Measurements from ENCODE around the gene ZNF853. TPM values are rescaled to one million over a fixed set of nuclear protein-coding genes. Genes with fewer than 3 reads are reported as not detected.

The ZNF853 gene
- total RNA-seq, 4 donors from 2014 or later, result 1.6 to 4.6 (median 3.7) TPM

DNA sequence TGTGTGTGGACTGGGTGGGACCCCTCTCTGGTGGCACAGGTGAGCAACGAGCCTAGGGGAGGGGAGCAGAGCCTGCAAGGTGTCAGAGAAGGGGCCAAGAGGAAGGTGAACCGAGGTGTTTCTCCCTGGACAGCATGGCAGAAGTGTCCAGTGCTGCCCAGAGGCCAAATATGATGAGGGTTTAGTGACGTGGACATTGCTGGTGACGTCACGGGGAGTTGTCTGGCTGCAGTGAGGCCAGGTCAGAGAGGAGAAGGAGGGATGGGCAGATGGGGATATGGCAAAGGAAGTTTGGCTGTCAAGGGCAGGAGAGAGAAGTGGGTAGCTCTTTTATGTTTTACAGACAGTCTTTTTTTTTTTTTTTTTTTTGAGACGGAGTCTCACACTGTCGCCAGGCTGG is 2.6 kb upstream of the ZNF853 start:
- no peak overlapping the region for H3K27ac ChIP-seq
- H3K9me3 ChIP-seq, result no peaks in the 10 kb centered on the region
- DNase-seq (ENCODE audit: low spot score in 2 of 2), result no peak
- peaks cover 6% of the 10 kb centered on the region for H3K27me3 ChIP-seq
- WGBS, result 70% methylated on average over 7 of the region's 7 CpGs
- H3K4me1 ChIP-seq, result peaks cover 12% of the 10 kb centered on the region
- TF ChIP-seq POLR2A (IDR thresholded peaks at IDR 0.05) (no peak), POLR2AphosphoS5 (IDR thresholded peaks at IDR 0.05) (no peak), EP300 (IDR thresholded peaks at IDR 0.05) (no peak)
- TF ChIP-seq, protein P1, sequence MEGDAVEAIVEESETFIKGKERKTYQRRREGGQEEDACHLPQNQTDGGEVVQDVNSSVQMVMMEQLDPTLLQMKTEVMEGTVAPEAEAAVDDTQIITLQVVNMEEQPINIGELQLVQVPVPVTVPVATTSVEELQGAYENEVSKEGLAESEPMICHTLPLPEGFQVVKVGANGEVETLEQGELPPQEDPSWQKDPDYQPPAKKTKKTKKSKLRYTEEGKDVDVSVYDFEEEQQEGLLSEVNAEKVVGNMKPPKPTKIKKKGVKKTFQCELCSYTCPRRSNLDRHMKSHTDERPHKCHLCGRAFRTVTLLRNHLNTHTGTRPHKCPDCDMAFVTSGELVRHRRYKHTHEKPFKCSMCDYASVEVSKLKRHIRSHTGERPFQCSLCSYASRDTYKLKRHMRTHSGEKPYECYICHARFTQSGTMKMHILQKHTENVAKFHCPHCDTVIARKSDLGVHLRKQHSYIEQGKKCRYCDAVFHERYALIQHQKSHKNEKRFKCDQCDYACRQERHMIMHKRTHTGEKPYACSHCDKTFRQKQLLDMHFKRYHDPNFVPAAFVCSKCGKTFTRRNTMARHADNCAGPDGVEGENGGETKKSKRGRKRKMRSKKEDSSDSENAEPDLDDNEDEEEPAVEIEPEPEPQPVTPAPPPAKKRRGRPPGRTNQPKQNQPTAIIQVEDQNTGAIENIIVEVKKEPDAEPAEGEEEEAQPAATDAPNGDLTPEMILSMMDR (IDR thresholded peaks at IDR 0.05), result no peak
- peaks cover 16% of the 10 kb centered on the region for H3K36me3 ChIP-seq
- no peak overlapping the region for H3K4me3 ChIP-seq

DNA sequence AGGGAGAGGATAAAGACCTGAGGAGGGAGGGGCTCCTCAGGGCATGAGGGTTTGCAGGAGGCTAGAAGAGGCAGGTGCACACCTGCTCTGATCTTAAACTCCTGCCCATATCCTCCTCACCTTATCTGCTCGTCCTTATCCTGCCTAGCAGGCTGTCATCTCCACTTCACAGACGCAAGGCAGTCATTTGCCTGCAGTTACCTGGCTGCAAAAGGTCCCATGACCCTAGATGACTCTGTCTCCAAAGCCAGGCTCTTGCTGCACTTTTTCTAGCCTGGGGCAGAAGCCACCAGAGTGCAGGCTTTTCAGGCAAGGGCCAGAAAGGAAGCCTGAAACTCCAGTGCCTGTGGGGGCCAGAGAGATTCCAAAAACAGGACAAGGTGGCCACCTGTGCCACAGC is 1.7 kb upstream of the ZNF853 start:
- Histone ChIP-seq H3K27ac (no peak overlapping the region), H3K36me3 (peaks cover 9% of the 10 kb centered on the region), H3K27me3 (peaks cover 6% of the 10 kb centered on the region), H3K4me3 (no peak overlapping the region), H3K4me1 (peaks cover 12% of the 10 kb centered on the region), H3K9me3 (no peaks in the 10 kb centered on the region)
- WGBS, result 36% methylated on average over 2 of the region's 2 CpGs
- no peak for DNase-seq (ENCODE audit: low spot score in 2 of 2)
- TF ChIP-seq POLR2A (IDR thresholded peaks at IDR 0.05) (no peak), EP300 (IDR thresholded peaks at IDR 0.05) (no peak), POLR2AphosphoS5 (IDR thresholded peaks at IDR 0.05) (no peak)
- TF ChIP-seq, protein P1 (IDR thresholded peaks at IDR 0.05), result no peak

DNA sequence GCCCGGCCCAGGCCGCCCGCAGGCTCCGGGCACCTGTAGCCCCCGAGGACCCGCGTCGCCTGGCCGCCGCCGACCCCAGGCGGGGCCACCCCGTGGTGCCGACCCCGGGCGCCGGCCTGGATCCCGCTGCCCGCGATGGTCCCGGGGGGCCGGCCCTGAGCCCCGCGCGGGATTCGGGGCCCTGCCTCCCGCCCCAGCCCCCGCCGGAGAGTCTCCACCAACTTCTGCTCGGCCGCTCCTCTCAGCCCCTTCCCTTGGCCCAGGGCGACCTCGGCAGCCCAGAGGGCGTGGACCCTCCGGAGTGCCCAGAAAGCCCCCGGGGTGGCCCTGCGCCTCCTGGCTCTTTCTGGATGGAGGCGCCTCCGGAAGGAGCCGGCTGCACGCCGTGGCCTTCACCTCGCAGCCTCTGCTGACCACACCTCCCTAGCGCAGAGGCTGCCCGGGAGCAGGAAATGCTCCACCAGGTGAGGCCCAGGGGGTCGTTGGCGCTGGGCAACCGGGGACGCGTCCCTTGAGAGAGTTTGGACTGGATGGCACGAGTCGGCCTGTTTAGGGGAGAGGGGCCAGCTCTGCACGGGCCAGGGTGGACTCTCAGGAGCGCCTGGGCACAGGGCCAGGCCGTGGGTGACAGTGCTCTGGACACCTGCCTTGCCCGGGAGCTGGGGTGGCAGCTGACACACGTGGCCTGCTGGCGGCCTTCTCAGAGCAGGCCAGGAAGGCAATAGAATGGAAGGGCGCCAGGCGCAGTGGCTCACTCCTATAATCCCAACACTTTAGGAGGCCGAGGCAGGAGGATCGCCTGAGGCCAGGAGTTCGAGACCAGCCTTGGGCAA is 529 bp downstream of the ZNF853 start:
- no peak for DNase-seq (ENCODE audit: low spot score in 2 of 2)
- no peaks in the 10 kb centered on the region for H3K36me3 ChIP-seq
- no peak overlapping the region for H3K27ac ChIP-seq
- 22% methylated on average over 20 of the region's 63 CpGs for WGBS
- H3K4me3 ChIP-seq, result peak overlapping the region; percentile 78
- no peaks in the 10 kb centered on the region for H3K9me3 ChIP-seq
- H3K4me1 ChIP-seq, result peaks cover 12% of the 10 kb centered on the region
- TF ChIP-seq POLR2AphosphoS5 (IDR thresholded peaks at IDR 0.05) (no peak), EP300 (IDR thresholded peaks at IDR 0.05) (no peak), POLR2A (IDR thresholded peaks at IDR 0.05) (no peak)
- TF ChIP-seq, protein P1 (IDR thresholded peaks at IDR 0.05), result no peak
- peaks cover 6% of the 10 kb centered on the region for H3K27me3 ChIP-seq

DNA sequence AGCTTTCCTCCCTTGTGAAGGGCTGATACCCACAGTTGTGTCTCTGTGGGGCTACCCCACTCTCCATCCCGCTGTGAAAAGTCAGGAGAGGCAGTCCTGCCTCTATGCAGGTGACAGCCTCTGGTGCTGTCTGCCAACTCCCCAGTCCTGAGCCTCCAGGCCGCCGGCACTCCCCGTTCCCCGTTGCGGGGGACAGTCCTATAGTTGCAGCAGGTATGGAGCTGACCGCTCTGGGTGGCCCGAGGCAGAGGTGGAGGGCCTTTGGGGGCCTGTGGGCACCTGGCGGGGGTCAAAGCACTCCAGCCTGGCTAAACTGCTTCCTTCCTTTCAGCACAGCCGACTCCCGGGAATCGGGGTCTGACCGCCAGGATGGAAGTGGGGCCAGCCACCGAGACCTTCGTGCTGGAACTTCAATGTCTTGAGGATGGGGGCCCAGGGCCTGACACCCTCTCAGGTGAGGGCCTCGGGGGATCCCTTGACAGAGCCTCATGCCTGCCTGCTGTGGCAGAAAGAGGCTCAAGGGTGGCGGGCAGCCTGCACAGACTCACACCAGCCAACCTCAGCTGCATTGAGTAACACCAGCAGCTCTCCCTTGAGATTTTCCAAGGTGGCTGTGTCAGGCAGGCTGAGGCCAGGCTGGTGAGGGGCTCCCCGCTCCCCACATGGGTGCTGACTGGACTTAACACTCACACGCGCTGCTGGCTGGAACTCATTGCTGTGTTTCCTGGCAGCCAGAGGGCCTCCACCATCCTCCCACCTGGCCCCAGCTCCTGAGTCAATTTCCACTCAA is 1.6 kb downstream of the ZNF853 start:
- WGBS, result 89% methylated on average over 9 of the region's 20 CpGs
- H3K27me3 ChIP-seq, result peaks cover 6% of the 10 kb centered on the region
- H3K4me1 ChIP-seq, result peaks cover 12% of the 10 kb centered on the region
- H3K36me3 ChIP-seq, result peaks cover 5% of the 10 kb centered on the region
- H3K9me3 ChIP-seq, result no peaks in the 10 kb centered on the region
- no peak overlapping the region for H3K4me3 ChIP-seq
- no peak for DNase-seq (ENCODE audit: low spot score in 2 of 2)
- TF ChIP-seq, protein P1 (IDR thresholded peaks at IDR 0.05), result no peak
- TF ChIP-seq POLR2AphosphoS5 (IDR thresholded peaks at IDR 0.05) (no peak), EP300 (IDR thresholded peaks at IDR 0.05) (no peak), POLR2A (IDR thresholded peaks at IDR 0.05) (no peak)
- H3K27ac ChIP-seq, result no peak overlapping the region

DNA sequence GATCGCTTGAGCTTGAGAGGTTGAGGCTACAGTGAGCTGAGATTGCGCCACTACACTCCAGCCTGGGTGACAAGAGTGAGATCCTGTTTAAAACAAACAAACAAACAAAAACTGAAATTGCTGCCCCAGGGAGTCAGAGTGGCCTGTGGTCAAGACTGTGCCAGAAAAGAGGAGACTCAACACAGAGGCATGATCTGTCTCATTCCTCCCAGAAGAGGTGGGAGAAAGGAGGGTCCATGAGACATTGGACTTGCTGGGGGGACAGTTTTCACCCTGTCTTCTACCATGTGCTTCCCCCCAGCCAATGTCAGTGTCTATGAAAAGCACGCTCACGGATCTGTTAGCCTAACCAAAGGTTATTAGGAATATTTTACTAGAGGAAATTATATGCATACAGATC is 3.2 kb downstream of the ZNF853 start:
- Histone ChIP-seq H3K27ac (no peak overlapping the region), H3K36me3 (peaks cover 20% of the 10 kb centered on the region)
- WGBS, result 94% methylated on average over 4 of the region's 4 CpGs

More for the DNA sequence above, 3.2 kb downstream of the ZNF853 start:
- DNase-seq (ENCODE audit: low spot score in 2 of 2), result no peak
- H3K4me3 ChIP-seq, result no peak overlapping the region
- TF ChIP-seq POLR2A (IDR thresholded peaks at IDR 0.05) (no peak), EP300 (IDR thresholded peaks at IDR 0.05) (no peak)
- TF ChIP-seq, protein P1 (IDR thresholded peaks at IDR 0.05), result no peak
- H3K9me3 ChIP-seq, result no peaks in the 10 kb centered on the region
- H3K4me1 ChIP-seq, result peaks cover 12% of the 10 kb centered on the region
- H3K27me3 ChIP-seq, result peaks cover 6% of the 10 kb centered on the region

Measured in suprapubic skin (tissue), 4 donors.